Sigmoid colon (tissue), 7 donors: ENCODE data around the gene FAM43A. TPM values are rescaled to one million over a fixed set of nuclear protein-coding genes. Genes with fewer than 3 reads are reported as not detected.
A peak's percentile ranks its signal among the peaks of the same experiment; 100 is the strongest.

ENCODE experiments used
- DNase-seq: peaks from one replicate; pipeline ENCODE4 v3.0.0-alpha.2; 2019
- H3K27ac ChIP-seq, 4 donors: fragments of 200-600 bp; sonication (generic); one replicate each; pipeline ENCODE4 v1.5.1; 2016 to 2019; ENCODE audit warnings: mild to moderate bottlenecking in 1 of 4
- H3K27me3 ChIP-seq, 3 donors: fragments of 200-600 bp; sonication (generic); one replicate each; pipeline ENCODE4 v1.5.1; 2019; ENCODE audit warnings: mild to moderate bottlenecking in 1 of 3
- H3K36me3 ChIP-seq, 4 donors: fragments of 200-600 bp; sonication (generic); one replicate each; pipeline ENCODE4 v1.5.1; 2016 to 2019
- H3K4me1 ChIP-seq, 4 donors: fragments of 200-600 bp; sonication (generic); one replicate each; pipeline ENCODE4 v1.5.1; 2017 to 2019
- H3K4me3 ChIP-seq, 4 donors: fragments of 200-600 bp; sonication (generic); one replicate each; pipeline ENCODE4 v1.5.1; 2017 to 2019; ENCODE audit warnings: mild to moderate bottlenecking in 2 of 4, moderate library complexity in 1 of 4
- H3K9me3 ChIP-seq, 4 donors: fragments of 200-600 bp in 3 of 4; sonication (generic) in 3 of 4; one replicate each; pipeline versions ENCODE4 v1.5.1 to v1.6.1; 2013 to 2019
- CTCF ChIP-seq, 4 experiments: fragments of 450-650 bp in 3 of 4; fragments of 200-600 bp in 1 of 4; IDR thresholded peaks; one replicate each; pipeline ENCODE4 v1.5.1; 2016 to 2019; ENCODE audit warnings: antibody characterized with exemption in 4 of 4, mild to moderate bottlenecking in 3 of 4, moderate library complexity in 2 of 4
- EP300 ChIP-seq, 4 donors: sonication (generic); formaldehyde crosslinking; IDR thresholded peaks; one replicate each; pipeline ENCODE4 v1.6.1; 2017; ENCODE audit warnings: antibody characterized with exemption in 4 of 4
- POLR2A ChIP-seq, 2 donors: fragments of 450-650 bp; IDR thresholded peaks; one replicate each; pipeline ENCODE4 v1.6.1; 2016; ENCODE audit warnings: antibody characterized with exemption in 2 of 2, mild to moderate bottlenecking in 2 of 2, moderate library complexity in 2 of 2
- POLR2AphosphoS5 ChIP-seq, 4 donors: sonication (generic); formaldehyde crosslinking; IDR thresholded peaks; one replicate each; pipeline ENCODE4 v1.6.1; 2017; ENCODE audit warnings: antibody characterized with exemption in 4 of 4
- WGBS, 2 donors: extraction: QIAGEN DNeasy Blood & Tissue Kit; methylation state at CpG; one replicate each; pipeline ENCODE4 v1.1.7; 2013; 5-methylcytosine and 5-hydroxymethylcytosine counted together
- intact Hi-C: fragments of 100-400 bp; cut with DNase I; formaldehyde crosslinking; loops from one replicate; pipeline ENCODE4 v1.15.1; 2023
- polyA plus RNA-seq, 3 donors: library from polyadenylated mRNA; stranded (reverse); fragments of 200-250 nt; gene quantifications; one replicate each; pipeline ENCODE4 v1.2.3, GENCODE V29; 2013
- total RNA-seq, 4 donors: library from RNA; depleted of rRNA; stranded (reverse); fragments of >200 nt; gene quantifications; one replicate each; pipeline ENCODE4 v1.1.0, GENCODE V29; 2016
- donor health status: healthy with polysubstance abuse.
- donor health status: Bipolar disorder and iron deficiency.
- donor health status: healthy.

FAM43A gene
- total and polyA plus RNA-seq, 7 donors: 10.2 to 62.8 (median 13.3) TPM

DNA sequence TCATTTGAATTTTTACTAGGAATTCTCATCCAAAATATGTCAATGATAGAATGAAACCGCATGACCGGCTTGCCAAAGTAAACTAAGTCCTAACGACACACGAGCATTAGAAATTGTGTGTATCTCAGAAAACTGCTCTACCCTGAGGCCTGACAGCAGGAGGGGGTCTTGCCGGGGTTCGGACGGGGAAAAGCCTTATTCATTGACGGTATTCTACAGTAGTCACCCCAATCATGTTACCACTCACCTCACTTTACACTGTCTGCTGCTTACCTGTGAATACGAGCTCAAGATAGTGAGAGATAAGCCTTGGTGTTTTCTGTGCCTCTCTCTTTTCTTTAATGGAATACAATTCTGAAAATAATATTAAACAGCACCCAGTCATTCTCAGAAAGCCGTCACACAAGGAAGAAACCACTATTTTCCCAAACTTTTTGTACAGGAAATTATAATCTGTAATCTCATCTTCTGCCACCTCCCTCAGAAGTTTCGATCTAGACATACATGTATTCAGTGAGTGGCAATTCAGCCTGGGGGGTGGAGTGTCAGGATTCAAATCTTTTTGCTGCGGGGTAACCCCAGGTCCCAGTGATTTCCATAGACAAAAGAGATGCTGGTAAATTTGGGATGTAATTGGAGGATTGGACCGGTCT is 492 bp upstream of the FAM43A start:
- no peak for DNase-seq
- H3K4me1 ChIP-seq: peaks cover 0 to 49% (median 43%) of the 10 kb centered on the region in 4 donors

DNA sequence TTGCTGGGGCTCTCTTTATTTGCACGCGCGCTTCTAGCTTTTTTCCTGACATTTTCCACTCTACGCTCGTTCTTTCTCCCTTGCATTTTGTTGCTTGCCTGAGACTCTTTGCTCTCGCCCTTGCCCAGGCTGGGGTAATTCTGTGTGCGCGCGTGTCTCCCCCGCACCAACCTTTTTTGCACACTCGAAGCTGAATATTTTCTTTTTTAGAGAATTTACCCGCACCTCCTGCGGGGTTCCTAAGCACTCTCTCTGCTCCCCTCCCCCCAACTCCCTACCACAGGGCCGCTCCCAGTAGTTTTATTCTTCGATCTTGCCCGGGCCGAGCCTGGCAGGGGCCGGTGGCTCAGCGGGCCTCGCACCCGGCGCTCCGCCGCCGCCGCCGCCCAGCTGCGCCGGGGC is 732 bp downstream of the FAM43A start:
- peak overlapping the region; percentile 63 to 78 (median 68) for H3K4me3 ChIP-seq
- TF ChIP-seq POLR2A (IDR thresholded peaks at IDR 0.05): no peak
- TF ChIP-seq EP300 (IDR thresholded peaks at IDR 0.05): no peak
- TF ChIP-seq CTCF (IDR thresholded peaks at IDR 0.05): no peak
- TF ChIP-seq POLR2AphosphoS5 (IDR thresholded peaks at IDR 0.05): no peak
- no peak for DNase-seq
- peaks cover 0 to 49% (median 43%) of the 10 kb centered on the region in 4 donors for H3K4me1 ChIP-seq
- intact Hi-C loops: loop anchor here (10.0 kb wide), 1 partner anchor 298 kb away; no protein-coding TSS in a partner anchor
- H3K27ac ChIP-seq: peak overlapping the region; percentile 87 to 90 (median 88)
- no peaks in the 10 kb centered on the region for H3K9me3 ChIP-seq
- no peaks in the 10 kb centered on the region for H3K36me3 ChIP-seq
- no peaks in the 10 kb centered on the region for H3K27me3 ChIP-seq
- WGBS, 2 donors: 0% methylated on average over 29 of the region's 29 CpGs

More for the DNA sequence above, 492 bp upstream of the FAM43A start:
- 45 to 53% methylated on average over 13 of the region's 13 CpGs for WGBS, 2 donors
- Histone ChIP-seq H3K27ac (peak overlapping the region; percentile 87 to 90 (median 88)), H3K27me3 (no peaks in the 10 kb centered on the region), H3K4me3 (peak overlapping the region; percentile 63 to 78 (median 68)), H3K9me3 (no peaks in the 10 kb centered on the region), H3K36me3 (no peaks in the 10 kb centered on the region)
- TF ChIP-seq CTCF (IDR thresholded peaks at IDR 0.05): no peak
- no peak for TF ChIP-seq POLR2A (IDR thresholded peaks at IDR 0.05)
- TF ChIP-seq POLR2AphosphoS5 (IDR thresholded peaks at IDR 0.05): no peak
- intact Hi-C loops: loop anchor here (1.0 to 10.0 kb wide), 2 partner anchors 300 to 575 kb away; no protein-coding TSS in a partner anchor

- no peaks in the 10 kb centered on the region for H3K36me3 ChIP-seq
- H3K27me3 ChIP-seq: no peaks in the 10 kb centered on the region
- H3K4me3 ChIP-seq: peak overlapping the region; percentile 63 to 78 (median 68)
- TF ChIP-seq CTCF (IDR thresholded peaks at IDR 0.05): no peak
- peak in 1 of 4 donors; percentile 14 for TF ChIP-seq POLR2AphosphoS5 (IDR thresholded peaks at IDR 0.05)
- no peaks in the 10 kb centered on the region for H3K9me3 ChIP-seq
- H3K27ac ChIP-seq: peak overlapping the region; percentile 87 to 90 (median 88)
- intact Hi-C loops: loop anchor here (10.0 kb wide), 1 partner anchor 298 kb away; no protein-coding TSS in a partner anchor
- peaks cover 0 to 49% (median 43%) of the 10 kb centered on the region in 4 donors for H3K4me1 ChIP-seq
- peak; percentile 81 for DNase-seq
- WGBS, 2 donors: 3 to 9% methylated on average over 86 of the region's 86 CpGs
These were observed 1.3 kb downstream of the FAM43A start for GRCh38 chr3:194686816-194687637.

DNA sequence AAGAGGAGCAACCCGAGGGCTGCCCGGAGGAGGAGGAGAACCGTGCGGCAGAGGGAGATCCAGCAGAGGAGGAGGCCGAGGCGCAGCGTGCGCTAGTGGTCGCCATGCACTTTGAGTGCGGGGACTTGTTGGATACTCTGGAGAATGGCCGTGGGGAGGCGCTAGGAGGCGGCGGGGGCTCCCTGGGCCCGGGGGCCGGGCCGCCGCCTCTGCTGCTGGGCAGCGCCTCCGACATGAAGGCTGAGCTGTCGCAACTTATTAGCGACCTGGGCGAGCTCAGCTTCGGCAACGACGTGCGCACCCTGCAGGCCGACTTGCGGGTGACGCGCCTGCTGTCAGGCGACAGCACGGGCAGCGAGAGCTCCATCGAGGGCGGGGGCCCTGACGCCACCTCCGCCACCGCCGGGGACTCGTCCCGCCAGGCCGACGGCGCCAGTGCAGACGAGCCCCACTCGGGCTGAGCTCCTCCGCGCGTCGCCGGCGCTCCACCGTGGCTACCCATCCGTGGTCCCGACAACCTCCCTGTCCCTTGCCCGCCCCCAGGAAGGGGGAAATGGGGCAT is 2.0 kb downstream of the FAM43A start:
- WGBS, 2 donors: 1 to 19% methylated on average over 57 of the region's 57 CpGs
- TF ChIP-seq POLR2AphosphoS5 (IDR thresholded peaks at IDR 0.05): peak in 1 of 4 donors; percentile 63
- TF ChIP-seq CTCF (IDR thresholded peaks at IDR 0.05): peak in 2 of 4 experiments; percentile 9 to 14
- TF ChIP-seq POLR2A (IDR thresholded peaks at IDR 0.05): no peak
- TF ChIP-seq EP300 (IDR thresholded peaks at IDR 0.05): no peak
- Histone ChIP-seq H3K9me3 (no peaks in the 10 kb centered on the region), H3K36me3 (no peaks in the 10 kb centered on the region), H3K27ac (peak overlapping the region; percentile 87 to 90 (median 88)), H3K27me3 (no peaks in the 10 kb centered on the region), H3K4me3 (peak overlapping the region; percentile 63 to 78 (median 68)), H3K4me1 (peaks cover 0 to 49% (median 41%) of the 10 kb centered on the region in 4 donors)
- intact Hi-C loops: loop anchor here (2.0 to 10.0 kb wide), 2 partner anchors 81 to 297 kb away; no protein-coding TSS in a partner anchor
- DNase-seq: peak; percentile 86
